GM12878 (cell line): ENCODE results near the gene ISG15. TPM values are rescaled to one million over a fixed set of nuclear protein-coding genes. Genes with fewer than 3 reads are reported as not detected.
A peak's percentile ranks its signal among the peaks of the same experiment; 100 is the strongest.

Experiments used
- CHD1 ChIP-seq: IDR thresholded peaks from 2 replicates; pipeline ENCODE4 v1.6.1; 2012; ENCODE audit warnings: low read depth, low read length, improper control_type of control experiment
- E2F4 ChIP-seq: IDR thresholded peaks from 2 replicates; pipeline ENCODE4 v1.6.1; 2012; ENCODE audit warnings: low read depth, low read length, improper control_type of control experiment
- EP300 ChIP-seq, 2 experiments: fragments of 150-350 bp in 1 of 2; IDR thresholded peaks; 2 replicates each; pipeline ENCODE4 v1.6.1; 2011 to 2012; ENCODE audit warnings: low read depth in 2 of 2, low read length in 2 of 2, borderline replicate concordance in 1 of 2, improper control_type of control experiment in 1 of 2, inconsistent platforms in 1 of 2; ENCODE audit not compliant: control insufficient read depth in 1 of 2
- ETV6 ChIP-seq, 2 experiments: fragments of 450-650 bp in 1 of 2; IDR thresholded peaks in 1 of 2; conservative IDR thresholded peaks in 1 of 2; 2 replicates each; pipeline ENCODE4 v1.6.1; 2014; ENCODE audit warnings: antibody characterized with exemption in 1 of 2, borderline replicate concordance in 1 of 2, low read depth in 1 of 2, mild to moderate bottlenecking in 1 of 2, moderate library complexity in 1 of 2
- FOS ChIP-seq: IDR thresholded peaks from 3 replicates; pipeline ENCODE4 v1.6.1; 2011; ENCODE audit warnings: borderline replicate concordance; ENCODE audit not compliant: insufficient read length; ENCODE audit errors: extremely low read depth
- GATAD2B ChIP-seq: fragments of 450-650 bp; conservative IDR thresholded peaks from 2 replicates; pipeline ENCODE4 v1.6.1; 2017; ENCODE audit warnings: low read depth, mild to moderate bottlenecking, moderate library complexity
- IRF5 ChIP-seq: fragments of 450-650 bp; IDR thresholded peaks from 2 replicates; pipeline ENCODE4 v1.6.1; 2017; ENCODE audit warnings: borderline replicate concordance
- KAT2A ChIP-seq: conservative IDR thresholded peaks from 2 replicates; pipeline ENCODE4 v1.6.1; 2011; ENCODE audit warnings: low read depth, low read length; ENCODE audit not compliant: control insufficient read depth
- RB1 ChIP-seq: fragments of 450-650 bp; formaldehyde crosslinking; IDR thresholded peaks from 2 replicates; pipeline ENCODE4 v1.6.1; 2017; ENCODE audit warnings: mild to moderate bottlenecking, borderline replicate concordance
- SRF ChIP-seq, 2 experiments: IDR thresholded peaks; 2 replicates each; pipeline ENCODE4 v1.6.1; 2011; ENCODE audit warnings: low read depth in 2 of 2, low read length in 2 of 2, mild to moderate bottlenecking in 1 of 2, moderate library complexity in 1 of 2
- TCF12 ChIP-seq: IDR thresholded peaks from 2 replicates; pipeline ENCODE4 v1.6.1; 2011; ENCODE audit warnings: low read depth, mild to moderate bottlenecking, low read length
- ZNF207 ChIP-seq: fragments of 450-650 bp; IDR thresholded peaks from 2 replicates; pipeline ENCODE4 v1.6.1; 2014; ENCODE audit warnings: antibody characterized with exemption, mild to moderate bottlenecking, borderline replicate concordance
- ZNF24 ChIP-seq: fragments of 450-650 bp; IDR thresholded peaks from 2 replicates; pipeline ENCODE4 v1.6.1; 2017; ENCODE audit warnings: antibody characterized with exemption, mild to moderate bottlenecking
- polyA plus RNA-seq, 11 experiments: library from polyadenylated mRNA; depleted of rRNA in 4 of 11; unstranded in 6 of 11; stranded (reverse) in 5 of 11; fragments of >200 nt; fragmentation: Nextera tagmentation in 4 of 11; fragmentation: Illumina TruSeq in 1 of 11; extraction: Ambion mirVana in 4 of 11; extraction: Trizol in 1 of 11; gene quantifications; 1 replicate in 1 of 11; 2 replicates in 10 of 11; pipeline versions ENCODE4 v1.2.1 to v1.2.3, GENCODE V29; 2011 to 2016; ENCODE audit warnings: inconsistent platforms in 2 of 11, missing spikeins in 2 of 11, low read depth in 1 of 11
- total RNA-seq, 4 experiments: library from RNA; depleted of rRNA in 3 of 4; stranded (reverse); fragments of >200 nt in 3 of 4; fragmentation: Illumina TruSeq in 1 of 4; extraction: Trizol in 1 of 4; gene quantifications; 2 replicates each; pipeline versions ENCODE4 v1.2.1 to v1.2.3, GENCODE V29; 2013 to 2021
- TF ChIP-seq, protein P1 (sequence below): fragments of 450-650 bp; IDR thresholded peaks from 2 replicates; pipeline ENCODE4 v1.6.1; 2017; ENCODE audit warnings: mild to moderate bottlenecking, low read depth, inconsistent platforms; ENCODE audit not compliant: poor library complexity, severe bottlenecking
- TF ChIP-seq, protein P2 (sequence below): fragments of 450-650 bp; conservative IDR thresholded peaks from 2 replicates; pipeline ENCODE4 v1.6.1; 2017; ENCODE audit warnings: mild to moderate bottlenecking, moderate library complexity
- TF ChIP-seq, protein P3 (sequence below): IDR thresholded peaks from 2 replicates; pipeline ENCODE4 v1.6.1; 2011; ENCODE audit warnings: low read depth, low read length, improper control_type of control experiment, borderline replicate concordance

The ISG15 gene
- total and polyA plus RNA-seq, 10 of the 15 experiments (the other 5 are each of a cell fraction or from before 2014, with no cell fraction given) = 7.8 to 384 (median 274) TPM

GRCh38 chr1:1013105-1013921 is at the start of gene ISG15 (continued):
- TF ChIP-seq, protein P1, sequence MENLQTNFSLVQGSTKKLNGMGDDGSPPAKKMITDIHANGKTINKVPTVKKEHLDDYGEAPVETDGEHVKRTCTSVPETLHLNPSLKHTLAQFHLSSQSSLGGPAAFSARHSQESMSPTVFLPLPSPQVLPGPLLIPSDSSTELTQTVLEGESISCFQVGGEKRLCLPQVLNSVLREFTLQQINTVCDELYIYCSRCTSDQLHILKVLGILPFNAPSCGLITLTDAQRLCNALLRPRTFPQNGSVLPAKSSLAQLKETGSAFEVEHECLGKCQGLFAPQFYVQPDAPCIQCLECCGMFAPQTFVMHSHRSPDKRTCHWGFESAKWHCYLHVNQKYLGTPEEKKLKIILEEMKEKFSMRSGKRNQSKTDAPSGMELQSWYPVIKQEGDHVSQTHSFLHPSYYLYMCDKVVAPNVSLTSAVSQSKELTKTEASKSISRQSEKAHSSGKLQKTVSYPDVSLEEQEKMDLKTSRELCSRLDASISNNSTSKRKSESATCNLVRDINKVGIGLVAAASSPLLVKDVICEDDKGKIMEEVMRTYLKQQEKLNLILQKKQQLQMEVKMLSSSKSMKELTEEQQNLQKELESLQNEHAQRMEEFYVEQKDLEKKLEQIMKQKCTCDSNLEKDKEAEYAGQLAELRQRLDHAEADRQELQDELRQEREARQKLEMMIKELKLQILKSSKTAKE = peak; percentile 53
- TF ChIP-seq TCF12 (no peak; the same call in 1 of the 2 replicates), FOS (no peak), RB1 (0 out of 2 replicates have a peak, but pooled peaks have one; percentile 10), ETV6 (conservative IDR thresholded peaks at IDR 0.05 in 1 of 2, IDR thresholded peaks at IDR 0.05 in 1 of 2; ENCODE audit: borderline replicate concordance in 1 of 2, low read depth in 1 of 2) (no peak), SRF (IDR thresholded peaks at IDR 0.05; ENCODE audit: low read depth in 2 of 2, low read length in 2 of 2) (peak; percentile 72 to 89), EP300 (IDR thresholded peaks at IDR 0.05; ENCODE audit: borderline replicate concordance in 1 of 2, control insufficient read depth in 1 of 2, low read depth in 2 of 2, low read length in 2 of 2) (peak in 1 of 2 experiments; percentile 39; a peak in 1 of 4 replicates), ZNF207 (peak; percentile 57; the same call in 1 of the 2 replicates), ZNF24 (no peak), IRF5 (no peak), KAT2A (no peak), CHD1 (no peak), GATAD2B (0 out of 2 replicates have a peak, but pooled peaks have one; percentile 52), E2F4 (no peak)
- TF ChIP-seq, protein P2, sequence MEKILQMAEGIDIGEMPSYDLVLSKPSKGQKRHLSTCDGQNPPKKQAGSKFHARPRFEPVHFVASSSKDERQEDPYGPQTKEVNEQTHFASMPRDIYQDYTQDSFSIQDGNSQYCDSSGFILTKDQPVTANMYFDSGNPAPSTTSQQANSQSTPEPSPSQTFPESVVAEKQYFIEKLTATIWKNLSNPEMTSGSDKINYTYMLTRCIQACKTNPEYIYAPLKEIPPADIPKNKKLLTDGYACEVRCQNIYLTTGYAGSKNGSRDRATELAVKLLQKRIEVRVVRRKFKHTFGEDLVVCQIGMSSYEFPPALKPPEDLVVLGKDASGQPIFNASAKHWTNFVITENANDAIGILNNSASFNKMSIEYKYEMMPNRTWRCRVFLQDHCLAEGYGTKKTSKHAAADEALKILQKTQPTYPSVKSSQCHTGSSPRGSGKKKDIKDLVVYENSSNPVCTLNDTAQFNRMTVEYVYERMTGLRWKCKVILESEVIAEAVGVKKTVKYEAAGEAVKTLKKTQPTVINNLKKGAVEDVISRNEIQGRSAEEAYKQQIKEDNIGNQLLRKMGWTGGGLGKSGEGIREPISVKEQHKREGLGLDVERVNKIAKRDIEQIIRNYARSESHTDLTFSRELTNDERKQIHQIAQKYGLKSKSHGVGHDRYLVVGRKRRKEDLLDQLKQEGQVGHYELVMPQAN = peak; percentile 60; the same call in 1 of the 2 replicates
- TF ChIP-seq, protein P3, sequence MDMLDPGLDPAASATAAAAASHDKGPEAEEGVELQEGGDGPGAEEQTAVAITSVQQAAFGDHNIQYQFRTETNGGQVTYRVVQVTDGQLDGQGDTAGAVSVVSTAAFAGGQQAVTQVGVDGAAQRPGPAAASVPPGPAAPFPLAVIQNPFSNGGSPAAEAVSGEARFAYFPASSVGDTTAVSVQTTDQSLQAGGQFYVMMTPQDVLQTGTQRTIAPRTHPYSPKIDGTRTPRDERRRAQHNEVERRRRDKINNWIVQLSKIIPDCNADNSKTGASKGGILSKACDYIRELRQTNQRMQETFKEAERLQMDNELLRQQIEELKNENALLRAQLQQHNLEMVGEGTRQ = no peak
